Adipose tissue (tissue), 3 donors: ENCODE data around the gene NCAPD3. TPM values are rescaled to one million over a fixed set of nuclear protein-coding genes. Genes with fewer than 3 reads are reported as not detected.
"Not testable (repeated sequence)": the region's sequence is repeated elsewhere in the genome, so short reads cannot be mapped to it uniquely, and the experiment has no call there.

Experiments
- H3K27ac ChIP-seq: one replicate; pipeline ENCODE4 v1.5.1; 2013; ENCODE audit warnings: low read depth, low read length
- WGBS, 3 donors: extraction: QIAGEN DNeasy Blood & Tissue Kit; methylation state at CpG; one replicate each; pipeline ENCODE4 v1.1.7; 2013; 5-methylcytosine and 5-hydroxymethylcytosine counted together
- polyA plus RNA-seq, 3 donors: library from polyadenylated mRNA; stranded (reverse); fragments of 200-250 nt; gene quantifications; one replicate each; pipeline ENCODE4 v1.2.3, GENCODE V29; 2013
- donor health status: healthy with polysubstance abuse.
- donor health status: Bipolar disorder and iron deficiency.
- donor health status: healthy.

NCAPD3 gene
- polyA plus RNA-seq, 3 donors: 5.1 to 14.3 (median 6.7) TPM

DNA sequence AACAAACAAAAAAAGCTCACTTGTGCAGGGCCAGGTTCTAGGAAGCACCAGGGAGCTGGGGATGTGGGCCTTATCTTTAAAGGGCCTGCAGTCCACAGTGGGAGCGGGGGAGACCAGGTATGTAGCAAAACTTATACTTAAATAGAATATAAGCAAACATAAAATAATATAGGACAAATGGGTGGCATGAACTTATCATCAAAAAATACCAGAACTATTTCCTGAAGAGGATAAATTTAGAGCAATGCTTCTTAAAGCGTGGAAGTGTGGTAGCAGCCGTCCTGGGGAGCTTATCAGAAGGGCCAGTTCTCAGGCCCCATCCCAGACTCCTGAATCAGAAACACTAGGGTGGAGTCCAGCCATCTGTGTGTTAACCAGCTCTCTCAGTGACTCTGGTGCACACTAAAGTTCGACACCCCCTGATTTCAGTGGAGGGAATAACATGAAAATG lies 10.0 kb upstream of the NCAPD3 start:
- whole genome bisulfite sequencing, 3 donors: 90 to 92% (median 90%) methylated on average over 4 of the region's 4 CpGs
- no peak overlapping the region for H3K27ac ChIP-seq

DNA sequence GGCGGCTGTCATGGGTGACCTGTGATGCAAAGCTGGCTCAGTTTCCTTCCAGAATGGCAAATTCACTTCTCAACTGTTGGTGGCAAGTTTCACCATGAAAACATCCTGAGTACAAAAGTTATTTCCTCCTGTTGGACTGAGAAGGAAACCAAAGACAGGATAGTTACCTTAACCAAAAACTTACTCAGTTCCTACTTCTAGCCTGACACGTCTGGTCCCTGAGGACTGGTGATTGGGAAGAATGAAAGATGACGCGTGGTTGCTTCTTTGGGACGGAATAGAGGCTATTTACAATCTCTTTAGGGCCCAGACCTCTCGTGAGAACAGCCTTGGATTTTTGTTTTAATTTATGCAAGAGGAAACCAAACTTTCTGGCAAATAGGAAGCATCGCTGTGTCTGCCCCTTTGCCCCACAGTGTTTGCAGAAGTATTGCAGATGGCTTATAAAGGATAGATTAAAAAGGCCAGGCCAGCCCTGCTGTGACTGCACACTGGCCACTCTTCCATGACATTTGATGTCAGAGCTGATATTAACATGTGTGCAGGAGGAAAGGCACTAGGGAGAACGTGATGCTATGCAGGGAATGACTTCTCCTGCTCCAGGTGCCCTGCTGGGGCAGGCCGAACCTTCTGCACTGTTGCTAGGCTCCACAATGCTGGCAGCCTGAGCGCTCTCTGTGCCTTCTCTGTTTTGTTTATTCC lies 8.3 kb upstream of the NCAPD3 start:
- 55 to 80% (median 57%) methylated on average over 10 of the region's 10 CpGs for WGBS, 3 donors
- no peak overlapping the region for H3K27ac ChIP-seq

DNA sequence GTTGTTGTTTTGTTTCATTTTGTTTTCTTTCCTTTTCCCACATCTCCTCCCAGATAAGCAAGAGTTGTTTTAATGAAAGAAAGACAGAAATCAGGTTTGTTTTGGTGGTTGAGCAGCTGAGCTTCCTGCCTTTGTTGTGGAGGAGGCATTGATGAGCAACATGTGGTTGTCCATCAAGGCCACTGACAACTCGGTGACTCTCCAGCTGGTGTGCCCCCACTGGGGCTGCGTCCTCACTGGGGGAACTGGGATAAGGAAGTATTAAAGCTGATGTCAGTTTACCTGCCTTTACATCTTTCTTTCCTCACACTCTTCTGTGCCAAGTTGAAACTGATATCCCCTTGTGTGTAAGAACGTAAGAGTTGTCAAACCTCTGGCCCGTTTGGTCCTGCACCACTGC lies 6.6 kb upstream of the NCAPD3 start:
- no peak overlapping the region for H3K27ac ChIP-seq
- WGBS, 3 donors: 59 to 75% (median 65%) methylated on average over 4 of the region's 4 CpGs

DNA sequence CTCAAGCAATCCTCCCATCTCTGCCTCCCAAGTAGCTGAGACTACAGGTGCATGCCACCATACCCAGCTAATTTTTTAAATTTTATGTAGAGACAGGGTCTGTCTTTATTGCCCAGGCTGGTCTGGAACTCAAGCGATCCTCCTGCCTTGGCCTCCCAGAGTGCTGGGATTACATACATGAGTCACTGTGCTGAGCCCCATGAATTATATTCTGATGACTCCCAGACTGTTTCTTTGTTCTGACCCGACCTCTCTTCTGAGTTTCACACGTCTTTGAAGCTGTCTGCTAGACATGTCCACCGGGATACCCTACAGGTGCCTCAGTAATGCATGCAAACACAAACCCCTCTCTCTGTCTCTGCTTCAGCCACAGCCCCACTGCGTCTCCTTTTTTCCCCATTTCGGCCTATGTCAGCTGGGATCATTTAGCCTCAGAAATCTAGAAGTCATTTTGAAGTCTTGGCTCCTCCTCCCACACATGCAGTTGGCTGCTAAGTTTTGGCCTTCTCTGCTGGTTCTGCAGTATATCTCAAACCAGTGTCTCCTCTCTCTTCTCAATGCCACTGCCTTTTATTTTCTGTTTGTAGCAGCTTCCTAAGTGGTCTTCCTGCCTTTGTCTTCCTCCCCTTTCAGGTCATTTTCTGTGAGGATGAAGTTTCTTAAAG lies 5.5 kb upstream of the NCAPD3 start:
- 75 to 76% (median 75%) methylated on average over 6 of the region's 6 CpGs for WGBS, 3 donors
- no peak overlapping the region for H3K27ac ChIP-seq

DNA sequence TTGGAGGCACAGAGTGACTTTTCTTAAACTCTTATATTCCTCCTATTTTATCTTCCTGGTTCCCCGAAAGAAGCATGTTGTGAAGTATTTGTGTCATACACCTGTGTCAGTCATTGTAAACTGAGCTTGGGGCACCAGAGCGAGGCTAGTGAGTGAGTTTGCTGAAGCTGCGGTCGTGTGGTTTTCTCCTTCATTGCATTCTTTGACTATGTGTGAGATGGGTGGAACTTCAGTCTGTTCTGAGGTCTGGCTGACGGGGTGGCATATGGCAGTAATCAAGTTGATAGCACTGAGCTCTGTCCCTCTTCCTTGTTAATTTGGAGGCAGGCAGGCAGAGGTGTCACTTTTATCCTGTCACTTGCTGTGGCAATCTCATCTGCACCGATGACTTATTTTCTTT lies 4.9 kb upstream of the NCAPD3 start:
- no peak overlapping the region for H3K27ac ChIP-seq
- WGBS, 3 donors: 77 to 90% (median 88%) methylated on average over 6 of the region's 6 CpGs

DNA sequence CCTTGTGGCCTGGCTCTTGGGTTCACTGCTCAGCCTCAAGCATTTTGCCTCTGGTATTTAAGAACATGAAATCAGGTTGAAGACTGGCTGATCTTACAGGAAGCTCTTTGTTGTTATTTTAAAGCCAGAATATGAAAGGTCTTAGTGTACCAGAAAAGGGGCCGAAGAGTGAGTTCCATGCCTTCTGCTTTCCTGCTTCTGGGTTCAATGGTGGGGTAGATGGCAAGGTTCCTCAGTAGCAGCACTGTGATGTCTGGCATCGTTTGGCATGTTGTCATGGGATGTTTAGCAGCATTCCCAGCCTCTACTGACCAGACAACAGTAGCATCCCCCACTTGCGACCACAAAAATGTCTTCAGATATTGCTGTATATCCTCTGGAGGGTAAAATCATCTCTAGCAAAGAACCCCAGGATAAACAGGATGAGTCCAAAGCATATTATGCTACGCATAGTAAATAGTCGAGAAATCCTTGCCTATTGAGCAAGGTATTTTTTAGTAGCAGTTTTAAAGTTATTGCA lies 3.1 kb upstream of the NCAPD3 start:
- no peak overlapping the region for H3K27ac ChIP-seq
- WGBS, 3 donors: 75 to 86% (median 85%) methylated on average over 5 of the region's 5 CpGs

DNA sequence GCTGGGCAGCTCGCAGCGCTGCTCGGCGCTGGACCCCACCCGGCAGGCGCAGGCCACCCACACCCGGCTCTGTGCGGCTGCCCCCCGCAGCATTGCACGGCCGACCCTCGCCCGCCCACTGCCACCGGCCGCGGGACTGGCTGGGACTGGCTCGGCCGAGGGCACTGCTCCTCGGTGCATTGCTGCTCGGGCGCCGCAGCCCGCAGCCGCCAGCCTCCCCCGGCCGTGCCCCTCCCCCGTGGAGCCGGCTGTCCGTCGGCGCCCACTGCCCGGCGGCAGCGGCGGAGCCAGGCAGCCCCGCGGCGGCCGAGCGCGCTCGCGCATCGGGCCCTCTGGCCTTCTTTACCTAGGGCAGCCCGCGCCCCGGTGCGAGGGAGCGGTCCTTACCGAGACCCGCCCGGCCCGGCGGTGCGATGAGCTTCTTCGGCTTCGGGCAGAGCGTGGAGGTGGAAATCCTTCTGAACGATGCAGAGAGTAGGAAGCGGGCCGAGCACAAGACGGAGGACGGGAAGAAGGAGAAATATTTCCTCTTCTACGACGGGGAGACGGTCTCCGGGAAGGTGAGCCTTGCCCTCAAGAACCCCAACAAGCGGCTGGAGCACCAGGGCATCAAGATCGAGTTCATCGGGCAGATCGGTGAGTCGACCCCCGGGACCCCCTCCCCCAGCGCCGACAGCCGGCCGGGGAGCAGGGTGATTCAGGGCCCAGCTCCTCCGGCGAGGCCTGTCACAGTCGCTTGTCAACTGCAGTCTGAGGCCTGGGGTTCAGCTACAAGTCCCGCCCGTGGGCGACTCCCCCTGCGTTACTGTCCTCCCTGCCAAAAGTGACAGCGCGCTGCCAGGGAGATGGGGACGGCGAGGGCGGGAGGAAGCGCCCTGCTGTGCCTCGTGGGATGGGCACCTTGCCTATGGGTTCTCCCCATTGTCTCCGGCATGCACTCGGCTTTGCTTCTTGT lies 1.2 kb upstream of the NCAPD3 start:
- 0% methylated on average over 87 to 93 of the region's 93 CpGs for WGBS, 3 donors
- no peak overlapping the region for H3K27ac ChIP-seq

DNA sequence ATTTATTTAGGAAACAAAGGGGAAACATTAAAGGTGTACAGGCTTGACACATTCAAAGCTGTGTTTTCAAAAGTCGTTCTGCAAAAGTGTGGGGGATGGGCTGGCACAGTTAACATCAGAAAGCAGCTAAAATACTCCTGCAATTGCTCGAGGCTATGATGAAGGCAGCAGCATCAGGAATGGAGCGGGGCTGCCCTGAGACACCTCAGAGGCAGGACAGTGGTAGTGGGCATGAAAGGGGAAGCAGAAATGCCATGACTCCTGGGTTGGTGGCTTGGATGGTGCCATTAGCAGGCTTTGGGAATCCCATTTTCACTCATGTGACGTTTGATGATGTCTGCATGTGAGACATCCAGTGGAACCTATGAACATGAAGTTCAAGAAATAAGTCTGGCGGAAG lies 646 bp downstream of the NCAPD3 start:
- no peak overlapping the region for H3K27ac ChIP-seq
- 6 to 10% (median 8%) methylated on average over 5 of the region's 5 CpGs for WGBS, 3 donors

DNA sequence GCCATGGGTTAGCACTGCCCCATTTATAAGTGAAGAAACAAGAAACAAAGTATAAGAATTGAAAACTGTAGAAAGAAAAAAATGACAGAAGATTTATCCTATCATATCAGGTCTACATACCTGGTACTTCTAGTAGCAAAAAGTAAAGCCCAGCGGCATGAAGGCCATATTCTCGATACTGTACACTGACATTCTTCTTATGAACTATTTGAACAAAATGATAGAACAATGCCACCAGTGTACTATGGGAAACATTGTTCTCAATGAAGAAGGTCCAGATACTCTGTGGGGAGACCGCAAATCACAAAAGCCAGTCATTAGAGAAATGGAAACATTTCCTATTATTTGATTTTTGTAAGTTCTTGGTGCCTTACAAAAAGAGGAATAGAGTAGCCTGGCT lies 7.0 kb downstream of the NCAPD3 start:
- WGBS, 3 donors: 93 to 98% (median 96%) methylated on average over 3 of the region's 3 CpGs
- no peak overlapping the region for H3K27ac ChIP-seq

DNA sequence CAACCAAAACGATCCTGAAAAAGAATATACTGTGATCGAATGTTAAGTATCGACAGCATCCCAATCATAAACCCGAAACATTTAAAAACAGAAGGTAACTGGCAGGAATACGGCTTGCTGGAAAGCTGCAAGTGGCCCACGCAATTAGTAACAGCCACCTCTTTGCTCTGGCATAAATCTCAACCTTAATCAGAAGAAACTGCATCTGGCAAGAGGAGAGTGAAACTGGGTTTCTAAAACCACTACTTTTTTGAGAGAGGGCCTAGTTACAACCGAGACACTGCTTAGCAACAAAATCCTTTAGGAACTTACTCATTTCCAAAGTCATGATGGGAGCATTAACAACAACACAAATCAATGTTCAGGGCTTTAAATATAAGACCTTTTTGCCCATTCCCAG lies 7.9 kb downstream of the NCAPD3 start:
- H3K27ac ChIP-seq: no peak overlapping the region
- 89 to 95% (median 95%) methylated on average over 7 of the region's 7 CpGs for WGBS, 3 donors

DNA sequence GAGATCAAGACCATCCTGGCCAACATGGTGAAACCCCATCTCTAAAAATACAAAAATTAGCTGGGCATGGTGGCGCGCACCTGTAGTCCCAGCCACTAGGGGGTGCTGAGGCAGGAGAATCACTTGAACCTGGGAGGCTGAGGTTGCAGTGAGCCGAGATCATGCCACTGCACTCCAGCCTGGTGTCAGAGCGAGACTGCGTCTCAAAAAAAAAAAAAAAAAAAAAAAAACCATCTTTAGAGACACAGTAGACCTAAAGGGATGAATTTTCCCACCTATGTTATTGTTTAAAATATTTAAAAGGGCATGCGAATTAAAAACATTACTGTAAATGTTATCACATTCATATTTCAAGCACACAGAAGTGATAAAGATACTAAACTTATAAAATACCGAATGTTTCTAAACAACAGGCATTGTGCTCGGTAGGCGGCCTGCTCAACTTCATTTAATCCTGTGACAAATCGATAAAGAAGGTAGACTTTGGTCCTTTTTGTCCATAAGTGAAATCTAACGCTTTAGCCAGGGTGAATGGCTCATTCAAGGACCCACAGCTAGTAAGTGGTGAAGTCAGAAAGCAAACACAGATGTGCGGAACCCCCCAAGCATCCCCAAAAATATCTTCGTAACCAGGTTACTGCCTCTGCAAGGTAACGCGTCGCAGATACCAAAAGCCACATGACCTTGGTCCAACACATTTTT lies 16.1 kb downstream of the NCAPD3 start:
- WGBS, 3 donors: 78 to 90% (median 87%) methylated on average over 16 of the region's 16 CpGs
- H3K27ac ChIP-seq: no peak overlapping the region

DNA sequence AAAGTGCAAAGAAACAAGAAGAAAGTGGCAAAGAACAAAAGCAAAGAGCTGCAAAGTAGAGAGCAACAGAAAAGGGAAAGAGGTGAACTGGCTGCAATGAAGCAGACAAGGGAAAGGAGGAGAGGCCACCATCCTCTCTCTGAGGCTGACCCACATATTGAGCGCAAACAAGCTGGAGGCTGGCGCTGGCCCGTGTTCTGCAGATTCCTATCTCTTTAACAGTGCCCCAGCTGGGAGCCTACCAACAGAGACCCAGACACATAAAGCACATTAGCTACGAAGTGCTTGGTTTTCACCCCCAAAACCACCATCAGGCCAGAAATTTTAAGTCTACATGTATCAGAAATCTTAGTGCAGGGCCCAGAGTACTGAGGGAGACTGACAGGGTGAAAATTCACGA lies 17.6 kb downstream of the NCAPD3 start:
- H3K27ac ChIP-seq: no peak overlapping the region
- 94 to 98% (median 96%) methylated on average over 5 of the region's 5 CpGs for WGBS, 3 donors

DNA sequence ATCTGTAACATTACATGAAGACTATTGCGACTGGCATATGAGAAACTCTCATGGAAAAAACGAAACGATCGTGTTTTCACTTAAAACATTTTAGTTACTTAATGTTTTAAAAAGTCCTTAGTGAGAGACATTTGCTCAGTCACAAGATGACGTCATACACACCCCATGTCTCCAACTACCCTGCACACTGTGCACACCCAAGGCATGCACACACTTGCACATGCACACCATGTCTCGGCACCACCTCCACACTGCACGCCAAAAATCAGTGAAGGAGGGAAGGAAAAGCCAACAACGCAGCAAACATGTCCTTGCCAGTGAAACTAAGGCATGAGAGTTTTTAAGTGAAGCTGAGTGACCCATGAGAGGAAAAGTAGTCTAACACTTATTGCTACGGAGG lies 18.0 kb downstream of the NCAPD3 start:
- no peak overlapping the region for H3K27ac ChIP-seq
- 96 to 97% (median 96%) methylated on average over 9 of the region's 9 CpGs for WGBS, 3 donors

DNA sequence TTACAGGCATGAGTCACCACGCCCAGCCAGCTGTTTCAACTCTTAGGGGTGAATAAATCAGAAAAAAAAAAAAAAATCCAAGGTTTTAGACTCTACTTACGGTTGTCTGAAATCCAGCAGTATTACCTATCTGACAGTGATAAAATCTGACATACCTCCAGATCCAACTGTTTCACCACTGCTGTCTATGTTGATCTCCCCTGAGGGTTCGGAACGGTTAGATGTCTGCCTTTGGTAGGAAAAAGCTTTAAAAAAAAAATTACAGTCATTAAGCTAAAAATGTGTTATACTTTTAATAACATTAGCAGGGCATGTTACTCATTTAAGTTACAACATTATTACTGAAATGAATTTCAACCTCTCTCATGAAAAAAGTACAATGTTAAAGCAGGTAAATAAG lies 21.1 kb downstream of the NCAPD3 start:
- WGBS, 3 donors: 93 to 96% (median 94%) methylated on average over 4 of the region's 4 CpGs
- H3K27ac ChIP-seq: no peak overlapping the region

DNA sequence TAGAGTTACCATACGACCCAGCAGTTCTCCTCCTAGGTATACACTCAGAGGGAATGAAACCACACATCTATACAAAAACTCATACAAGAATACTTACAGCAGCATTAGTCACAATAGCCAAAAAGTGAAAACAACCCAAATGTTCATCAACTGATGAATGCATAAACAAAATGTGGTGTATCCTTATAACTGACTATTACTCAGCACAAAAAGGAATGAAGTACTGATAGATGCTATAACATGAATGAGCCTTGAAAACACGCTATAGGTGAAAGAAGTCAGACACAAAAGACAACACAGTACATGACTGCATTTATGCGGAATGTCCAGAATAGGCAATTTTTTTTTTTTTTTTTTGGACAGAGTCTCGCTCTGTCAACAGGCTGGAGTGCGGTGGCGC lies 23.1 kb downstream of the NCAPD3 start:
- H3K27ac ChIP-seq: no peak overlapping the region
- 96 to 98% (median 97%) methylated on average over 6 of the region's 6 CpGs for WGBS, 3 donors

DNA sequence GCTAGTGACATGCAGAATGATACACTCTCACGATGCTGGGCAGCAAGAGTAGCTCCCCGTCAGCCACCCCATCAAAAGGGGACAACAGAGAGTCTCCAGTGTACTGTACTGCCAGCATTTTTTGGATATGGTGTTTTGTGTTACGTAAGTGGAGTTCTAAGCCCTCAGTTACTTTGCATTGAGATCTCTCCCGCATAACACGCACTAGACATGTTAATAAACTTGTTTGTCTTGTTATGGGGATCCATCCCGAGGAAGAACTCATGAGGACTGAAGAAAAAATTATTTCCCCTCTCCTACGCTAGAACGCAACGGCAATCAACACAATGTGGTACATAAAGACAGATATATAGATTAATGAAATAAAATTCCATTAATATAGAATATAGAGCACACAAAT lies 24.2 kb downstream of the NCAPD3 start:
- H3K27ac ChIP-seq: no peak overlapping the region
- 97% methylated on average over 9 of the region's 9 CpGs for WGBS, 3 donors

DNA sequence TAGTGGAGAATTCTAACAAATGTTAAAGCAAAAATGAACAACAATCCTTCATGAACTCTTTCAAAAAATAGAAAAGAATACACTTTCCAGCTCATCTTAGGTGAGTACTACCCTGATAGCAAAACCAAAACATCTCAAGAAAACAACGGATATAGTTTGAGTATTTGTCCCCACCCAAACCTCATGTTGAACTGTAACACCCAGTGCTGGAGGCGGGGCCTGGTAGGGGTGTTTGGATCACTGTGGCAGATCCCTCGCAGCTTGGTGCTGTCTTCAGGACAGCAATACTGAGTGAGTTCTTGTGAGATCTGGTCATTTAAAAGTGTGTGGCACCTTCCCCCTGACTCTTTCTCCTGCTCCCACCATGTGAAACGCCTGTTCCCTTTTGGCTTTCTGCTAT lies 27.0 kb downstream of the NCAPD3 start:
- H3K27ac ChIP-seq: no peak overlapping the region

DNA sequence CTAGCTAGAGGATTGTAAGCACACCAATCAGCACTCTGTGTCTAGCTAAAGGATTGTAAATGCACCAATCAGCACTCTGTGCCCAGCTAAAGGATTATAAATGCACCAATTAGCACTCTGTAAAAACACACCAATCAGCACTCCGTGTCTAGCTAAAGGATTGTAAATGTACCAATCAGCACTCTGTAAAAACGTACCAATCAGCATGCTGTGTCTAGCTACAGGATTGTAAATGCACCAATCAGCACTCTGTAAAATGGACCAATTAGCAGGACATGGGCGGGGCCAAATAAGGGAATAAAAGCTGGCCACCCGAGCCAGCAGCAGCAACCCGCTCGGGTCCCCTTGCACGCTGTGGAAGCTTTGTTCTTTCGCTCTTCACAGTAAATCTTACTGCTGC lies 35.7 kb downstream of the NCAPD3 start:
- 97 to 100% (median 98%) methylated on average over 8 of the region's 8 CpGs for WGBS, 3 donors
- H3K27ac ChIP-seq: not testable (repeated sequence)

More for the DNA sequence above, 27.0 kb downstream of the NCAPD3 start:
- WGBS, 3 donors: 91 to 95% (median 91%) methylated on average over 4 of the region's 4 CpGs
